MG63 (cell line): ENCODE results near the gene SPECC1. TPM values are rescaled to one million over a fixed set of nuclear protein-coding genes. Genes with fewer than 3 reads are reported as not detected.
"Not testable (repeated sequence)": the region's sequence is repeated elsewhere in the genome, so short reads cannot be mapped to it uniquely, and the experiment has no call there.

ENCODE experiments used
- DNase-seq: peaks from one replicate; pipeline ENCODE4 v3.0.0-alpha.2; 2020
- H3K27me3 ChIP-seq: fragments of 250-450 bp; sonication (Bioruptor Pico); 2 replicates; pipeline ENCODE4 v1.5.1; 2020; ENCODE audit warnings: mild to moderate bottlenecking, moderate library complexity
- H3K36me3 ChIP-seq: fragments of 250-450 bp; sonication (Bioruptor Pico); 2 replicates; pipeline ENCODE4 v1.5.1; 2020; ENCODE audit warnings: mild to moderate bottlenecking, moderate library complexity
- H3K4me3 ChIP-seq: fragments of 250-450 bp; sonication (Bioruptor Pico); 2 replicates; pipeline ENCODE4 v1.5.1; 2020; ENCODE audit warnings: mild to moderate bottlenecking, moderate library complexity
- H3K9me3 ChIP-seq: fragments of 250-450 bp; sonication (Bioruptor Pico); 2 replicates; pipeline ENCODE4 v1.5.1; 2020; ENCODE audit warnings: mild to moderate bottlenecking, moderate library complexity
- total RNA-seq: library from RNA; depleted of rRNA; stranded (reverse); fragments of >200 nt; shearing (Covaris generic); gene quantifications from 2 replicates; pipeline ENCODE4 v1.2.3, GENCODE V29; 2014; ENCODE audit warnings: low replicate concordance

The SPECC1 gene
- total RNA-seq, 1 experiment from 2014 or later: 13.7 TPM

DNA sequence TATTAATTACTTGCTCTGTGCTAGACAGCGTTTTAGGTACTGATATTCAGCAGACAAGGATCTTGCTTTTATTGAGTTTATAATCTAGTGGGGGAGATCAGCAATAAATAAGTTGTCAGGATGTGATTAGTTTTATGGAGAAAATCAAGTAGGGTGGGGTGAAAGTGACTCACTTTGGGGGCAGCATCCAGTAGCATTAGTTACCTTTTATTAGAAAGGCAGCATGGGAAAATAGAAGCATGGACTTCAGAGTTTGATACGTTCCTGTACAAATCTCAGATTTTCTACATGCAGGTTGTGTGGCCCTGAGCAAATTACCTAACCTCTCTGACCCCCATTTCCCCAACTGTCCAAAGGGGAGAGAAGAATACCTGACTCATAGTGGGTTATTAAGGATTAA is 42.5 kb downstream of the SPECC1 start:
- H3K9me3 ChIP-seq: no peaks in the 10 kb centered on the region
- no peaks in the 10 kb centered on the region for H3K27me3 ChIP-seq
- no peaks in the 10 kb centered on the region for H3K36me3 ChIP-seq
- DNase-seq: no peak
- H3K4me3 ChIP-seq: no peak overlapping the region

DNA sequence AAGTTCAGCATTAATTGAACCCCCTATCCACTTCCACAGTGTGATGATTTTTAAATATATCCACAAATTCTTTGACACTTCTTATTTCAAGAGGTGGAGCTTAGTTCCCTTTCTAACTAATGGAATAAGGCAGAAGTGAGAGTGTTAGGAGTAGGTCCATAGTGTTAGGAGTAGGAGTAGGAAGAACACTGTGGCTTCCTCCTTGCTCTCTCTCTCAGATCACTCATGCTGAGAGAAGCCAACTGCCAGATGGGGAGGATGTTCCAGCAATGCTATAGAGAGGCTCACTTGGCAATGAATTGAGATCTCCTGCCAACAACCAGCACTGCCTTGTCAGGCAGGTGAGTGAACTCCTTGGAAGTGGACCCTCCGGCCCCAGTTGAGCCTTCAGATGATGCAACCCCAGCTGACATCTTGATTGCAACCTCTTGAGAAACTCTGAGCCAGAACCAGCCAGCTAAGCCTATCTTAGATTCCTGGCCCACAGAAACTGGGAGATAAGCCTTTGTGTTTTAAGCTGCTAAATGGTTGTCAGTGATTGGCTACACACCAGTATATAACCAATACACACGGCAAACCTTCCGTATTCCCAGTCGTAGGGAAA is 44.3 kb downstream of the SPECC1 start:
- Histone ChIP-seq H3K9me3 (no peaks in the 10 kb centered on the region), H3K4me3 (no peak overlapping the region), H3K27me3 (no peaks in the 10 kb centered on the region), H3K36me3 (no peaks in the 10 kb centered on the region)
- no peak for DNase-seq

DNA sequence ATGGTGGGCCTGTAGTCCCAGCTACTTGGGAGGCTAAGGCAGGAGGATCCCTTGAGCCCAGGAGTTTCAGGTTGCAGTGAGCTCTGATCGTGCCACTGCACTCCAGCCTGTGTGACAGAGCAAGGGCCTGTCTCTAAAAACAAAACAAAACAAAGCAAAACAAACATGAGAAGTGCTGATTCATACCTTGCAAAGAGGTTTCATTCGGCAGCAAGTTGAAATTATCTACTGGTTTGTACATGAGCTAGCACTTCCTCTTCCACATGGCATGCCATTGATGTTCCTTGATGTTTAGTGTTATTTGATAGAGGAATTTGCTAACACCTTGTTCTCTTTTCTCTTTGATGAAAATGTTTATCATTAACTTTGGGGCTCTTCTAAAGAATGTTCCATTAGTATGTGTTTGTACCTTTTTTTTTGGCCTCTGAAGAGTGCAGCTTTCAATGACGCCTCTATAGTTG is 50.6 kb downstream of the SPECC1 start:
- H3K9me3 ChIP-seq: no peaks in the 10 kb centered on the region
- H3K27me3 ChIP-seq: no peaks in the 10 kb centered on the region
- DNase-seq: no peak
- no peaks in the 10 kb centered on the region for H3K36me3 ChIP-seq
- no peak overlapping the region for H3K4me3 ChIP-seq

DNA sequence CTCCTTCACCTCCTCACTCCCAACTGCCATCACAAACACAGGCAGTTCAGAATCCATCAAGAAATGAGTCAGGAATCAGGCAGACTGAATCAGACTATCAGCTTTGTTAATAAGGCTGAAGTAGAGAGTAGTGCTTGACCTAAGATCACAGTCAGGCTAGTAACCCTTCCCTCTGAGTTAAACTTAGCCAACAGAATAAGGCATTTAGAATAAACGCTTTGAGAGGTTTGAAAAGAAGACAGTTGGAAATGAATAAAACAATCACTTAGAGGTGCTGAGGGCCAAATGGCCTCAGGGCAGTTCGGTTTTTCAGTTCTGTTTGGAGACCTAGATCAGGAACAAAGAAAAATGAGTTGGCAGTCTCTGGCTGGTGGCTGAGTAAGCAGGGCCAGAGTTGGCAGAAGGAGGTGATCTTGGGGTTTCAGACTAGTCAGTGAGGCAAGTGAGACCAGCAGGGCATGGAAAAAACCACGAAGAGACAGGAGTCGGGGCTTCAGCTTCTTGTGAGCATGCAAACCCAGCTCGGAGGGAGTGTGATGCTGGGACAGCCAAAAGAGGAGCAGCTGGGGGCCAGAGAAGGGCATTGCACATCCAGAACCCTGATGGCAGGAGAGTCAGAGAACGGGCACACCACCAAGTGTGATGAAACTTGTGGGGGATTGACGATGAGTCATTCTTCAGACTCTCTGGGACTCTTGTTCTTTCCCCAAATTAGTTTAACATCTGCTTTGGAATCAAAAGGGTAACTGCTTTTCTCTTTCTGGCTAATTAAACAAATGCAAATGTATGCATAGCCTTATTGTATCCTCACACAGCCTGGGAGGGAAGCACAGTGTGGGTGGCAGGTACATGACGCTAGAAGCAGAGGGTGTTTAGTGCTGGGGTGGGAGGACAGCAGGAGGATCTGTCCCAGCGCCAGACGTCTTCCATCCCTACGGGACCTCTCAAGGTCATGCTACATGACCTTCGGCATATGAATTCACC is 54.8 kb downstream of the SPECC1 start:
- H3K27me3 ChIP-seq: no peaks in the 10 kb centered on the region
- no peak overlapping the region for H3K4me3 ChIP-seq
- no peaks in the 10 kb centered on the region for H3K36me3 ChIP-seq
- H3K9me3 ChIP-seq: no peaks in the 10 kb centered on the region
- DNase-seq: peak; percentile 93

DNA sequence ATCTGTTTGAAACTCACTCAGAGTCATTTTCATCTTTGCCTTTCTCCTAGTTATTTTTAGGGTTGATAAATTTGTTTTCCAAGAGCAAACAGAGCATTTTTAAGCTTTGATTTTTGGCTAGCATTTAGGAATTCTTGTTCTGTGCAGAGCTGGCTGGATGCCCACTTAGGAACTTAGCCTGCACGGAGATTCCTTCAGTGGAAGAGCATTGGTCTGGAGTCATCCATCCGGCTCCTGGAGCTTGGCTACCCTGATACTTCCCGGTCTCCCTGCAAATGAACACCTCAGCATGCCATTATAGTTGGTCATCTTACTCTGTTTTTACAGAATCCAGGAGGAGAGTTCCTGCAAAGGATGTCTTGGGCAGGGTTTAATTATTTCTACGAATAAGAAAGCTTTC is 57.1 kb downstream of the SPECC1 start:
- H3K9me3 ChIP-seq: no peaks in the 10 kb centered on the region
- no peaks in the 10 kb centered on the region for H3K27me3 ChIP-seq
- no peaks in the 10 kb centered on the region for H3K36me3 ChIP-seq
- H3K4me3 ChIP-seq: no peak overlapping the region
- DNase-seq: peak; percentile 85

DNA sequence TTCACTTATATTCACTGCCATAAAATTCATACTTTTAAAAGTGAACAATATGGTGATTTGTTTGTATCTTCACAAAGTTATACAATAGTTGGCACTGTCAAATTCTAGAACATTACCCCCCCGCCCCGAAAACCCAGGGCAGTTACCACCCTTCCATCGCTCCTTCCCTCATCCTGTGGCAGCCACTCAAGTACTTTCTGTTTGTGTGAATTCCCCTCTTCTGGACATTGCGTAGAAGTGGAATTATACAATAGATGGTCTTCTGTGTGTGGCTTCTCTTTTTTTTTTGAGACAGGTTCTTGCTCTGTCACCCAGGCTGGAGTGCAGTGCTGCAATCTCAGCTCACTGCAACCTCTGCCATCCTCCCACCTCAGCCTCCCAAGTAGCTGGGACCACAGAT is 58.6 kb downstream of the SPECC1 start:
- H3K9me3 ChIP-seq: no peaks in the 10 kb centered on the region
- H3K4me3 ChIP-seq: no peak overlapping the region
- no peak for DNase-seq
- H3K27me3 ChIP-seq: no peaks in the 10 kb centered on the region
- H3K36me3 ChIP-seq: no peaks in the 10 kb centered on the region

DNA sequence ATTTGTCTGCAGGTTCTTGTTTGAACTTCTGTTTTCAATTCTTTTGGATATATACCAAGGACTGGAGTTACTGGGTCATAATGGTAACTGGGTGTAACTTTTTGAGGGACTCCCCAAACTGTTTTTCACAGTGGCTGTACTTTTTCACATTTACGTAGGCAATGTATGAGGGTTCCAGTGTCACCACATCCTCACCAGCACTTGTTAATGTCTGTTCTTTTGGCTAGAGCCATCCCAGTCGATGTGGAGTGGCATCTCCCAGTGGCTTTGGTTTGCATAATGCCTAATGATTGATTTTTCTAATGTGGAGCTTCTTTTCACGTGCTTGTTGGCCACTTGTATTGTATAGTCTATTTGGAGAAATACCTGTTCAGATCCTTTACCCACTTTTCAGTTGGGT is 59.3 kb downstream of the SPECC1 start:
- Histone ChIP-seq H3K27me3 (no peaks in the 10 kb centered on the region), H3K4me3 (no peak overlapping the region), H3K9me3 (no peaks in the 10 kb centered on the region), H3K36me3 (no peaks in the 10 kb centered on the region)
- no peak for DNase-seq

DNA sequence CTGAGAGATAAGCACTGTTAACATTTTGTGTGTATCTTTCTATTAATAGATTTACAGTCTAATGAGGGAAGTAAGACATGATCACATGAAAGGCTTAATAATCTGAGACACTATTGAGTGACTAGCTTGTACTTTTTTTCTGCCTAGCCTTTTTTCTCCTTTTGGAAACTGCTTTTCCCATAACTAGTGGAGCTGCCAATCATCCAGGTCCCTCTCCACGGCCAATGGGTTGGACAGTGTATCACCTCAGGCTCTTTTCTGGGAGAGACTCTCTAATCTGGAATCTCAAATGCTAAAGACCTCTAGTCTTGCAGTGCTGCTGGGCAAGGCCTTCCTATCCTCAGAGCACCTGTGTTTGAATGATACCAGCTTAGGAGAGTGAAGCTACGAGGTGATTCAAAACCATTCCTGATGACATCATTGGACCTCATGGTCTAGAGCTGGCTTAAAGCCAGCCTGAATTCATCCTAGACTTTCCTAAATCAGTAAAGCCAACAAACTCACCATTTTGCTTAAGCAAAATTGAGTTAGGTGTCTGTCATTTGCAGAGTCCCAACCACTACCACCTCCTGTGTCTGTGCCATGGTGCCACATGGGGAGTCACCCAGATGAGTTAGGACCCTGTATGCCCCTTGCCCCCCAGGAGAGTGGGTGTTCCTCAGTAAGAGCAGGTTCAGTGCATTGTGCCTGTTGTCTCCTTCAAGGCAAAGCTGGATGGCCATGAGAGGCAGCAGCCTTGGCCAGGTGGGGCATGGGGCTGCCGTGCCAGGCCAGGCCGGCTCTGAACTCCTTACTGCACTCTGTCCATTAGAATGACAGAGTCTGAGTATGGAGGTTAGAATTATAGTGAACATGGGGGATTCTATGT is 62.9 kb downstream of the SPECC1 start:
- H3K4me3 ChIP-seq: no peak overlapping the region
- DNase-seq: no peak
- H3K27me3 ChIP-seq: no peaks in the 10 kb centered on the region
- H3K36me3 ChIP-seq: no peaks in the 10 kb centered on the region
- H3K9me3 ChIP-seq: no peaks in the 10 kb centered on the region

DNA sequence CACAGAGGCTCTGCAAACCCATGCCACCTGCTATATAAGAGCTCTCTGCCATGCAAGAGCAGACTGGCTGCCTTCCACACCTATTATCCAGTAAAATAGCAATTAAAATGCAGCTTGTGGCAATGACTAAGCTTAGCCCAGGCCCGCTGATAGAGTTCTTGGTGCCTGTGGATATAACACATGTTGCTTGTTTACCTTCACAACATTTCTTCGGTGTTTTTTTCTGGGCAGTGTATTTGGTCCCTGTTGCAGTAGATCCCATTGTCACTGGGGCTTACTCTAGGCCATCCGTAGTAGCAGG is 63.5 kb downstream of the SPECC1 start:
- H3K9me3 ChIP-seq: no peaks in the 10 kb centered on the region
- H3K27me3 ChIP-seq: no peaks in the 10 kb centered on the region
- H3K36me3 ChIP-seq: no peaks in the 10 kb centered on the region
- H3K4me3 ChIP-seq: no peak overlapping the region
- no peak for DNase-seq

DNA sequence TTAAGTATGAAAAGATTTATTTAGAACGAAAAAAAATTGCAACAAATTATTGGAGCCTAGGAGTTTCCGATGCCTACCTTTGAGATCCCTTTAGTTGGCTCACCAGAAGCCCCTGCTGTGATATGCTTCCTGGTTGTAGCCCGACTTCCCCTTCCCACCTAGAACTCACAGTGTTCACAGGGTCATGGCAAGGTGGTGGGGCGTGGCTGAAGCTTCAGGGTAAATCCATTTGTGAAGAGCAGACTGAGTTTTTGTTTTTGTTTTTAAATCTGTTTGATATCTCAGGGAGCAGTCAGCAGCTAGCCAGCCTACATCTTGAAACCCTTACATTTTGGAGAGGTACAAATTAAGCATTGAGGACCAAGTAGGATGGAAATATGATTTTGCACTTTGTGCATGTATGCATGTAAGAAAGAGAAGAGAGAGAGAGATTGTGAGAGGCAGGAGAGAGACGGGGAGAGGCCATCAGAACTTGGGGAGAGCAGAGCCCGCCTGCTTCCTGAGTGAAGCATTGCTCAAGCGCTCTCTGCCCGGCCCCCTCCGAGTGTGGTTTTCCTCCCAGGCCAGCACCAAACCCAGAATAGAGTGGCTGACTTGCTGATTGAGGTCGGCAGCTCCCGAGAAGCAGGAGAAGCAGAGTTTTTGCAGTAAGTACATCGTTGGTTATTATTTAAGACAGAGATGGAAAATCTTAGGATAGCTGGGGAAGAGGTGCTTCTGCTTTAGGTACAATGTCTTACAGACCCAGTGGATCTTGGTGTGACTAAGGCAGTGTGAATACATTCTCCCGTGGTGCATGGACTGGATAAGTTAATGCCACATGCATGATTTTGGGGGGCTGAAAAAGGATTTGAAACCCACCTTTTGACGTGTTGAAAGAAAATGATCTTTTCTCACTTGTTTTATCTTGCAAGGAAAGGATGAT is 64.2 kb downstream of the SPECC1 start:
- no peaks in the 10 kb centered on the region for H3K9me3 ChIP-seq
- H3K27me3 ChIP-seq: no peaks in the 10 kb centered on the region
- DNase-seq: no peak
- no peaks in the 10 kb centered on the region for H3K36me3 ChIP-seq
- H3K4me3 ChIP-seq: no peak overlapping the region

DNA sequence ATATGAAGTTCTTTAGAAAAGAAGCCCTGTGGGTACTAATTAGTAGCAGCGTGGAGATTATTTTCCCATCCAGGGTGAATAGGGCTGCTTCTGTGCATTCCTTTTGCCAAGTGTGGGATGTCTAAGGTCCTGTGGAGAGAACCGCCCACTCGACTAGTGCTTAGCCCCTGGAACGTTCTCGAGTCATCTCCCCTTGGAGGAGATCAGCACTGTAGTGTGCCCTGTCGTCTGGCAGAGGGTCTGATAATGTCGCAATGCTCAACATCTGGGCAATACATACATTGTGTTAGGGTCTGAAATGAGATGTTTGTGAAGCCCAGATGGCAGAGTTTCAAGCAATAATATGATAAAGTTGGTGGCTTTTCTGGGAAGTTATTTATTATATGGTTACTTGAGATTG is 64.8 kb downstream of the SPECC1 start:
- no peak overlapping the region for H3K4me3 ChIP-seq
- no peak for DNase-seq
- H3K9me3 ChIP-seq: no peaks in the 10 kb centered on the region
- no peaks in the 10 kb centered on the region for H3K27me3 ChIP-seq
- no peaks in the 10 kb centered on the region for H3K36me3 ChIP-seq

DNA sequence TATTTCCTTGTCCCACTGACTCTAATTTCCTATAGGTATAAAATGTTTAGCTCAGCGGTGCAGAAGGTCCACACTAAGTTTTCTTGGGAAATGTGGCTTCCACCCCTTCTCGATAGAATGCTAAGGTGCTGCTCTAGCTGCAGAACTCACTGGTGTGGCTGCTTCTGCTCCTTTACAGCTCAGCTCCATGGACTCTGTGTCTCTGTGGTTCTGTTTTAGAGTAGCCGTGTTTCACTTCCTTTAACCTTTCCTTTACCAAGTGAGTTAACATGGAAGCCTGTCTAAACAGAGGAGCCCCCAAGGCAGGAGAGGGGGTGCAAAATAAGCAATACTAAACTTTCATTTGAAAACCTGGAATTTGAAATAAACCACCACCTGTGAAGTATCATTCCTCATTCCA is 65.3 kb downstream of the SPECC1 start:
- no peak overlapping the region for H3K4me3 ChIP-seq
- no peaks in the 10 kb centered on the region for H3K9me3 ChIP-seq
- DNase-seq: no peak
- no peaks in the 10 kb centered on the region for H3K27me3 ChIP-seq
- H3K36me3 ChIP-seq: no peaks in the 10 kb centered on the region

DNA sequence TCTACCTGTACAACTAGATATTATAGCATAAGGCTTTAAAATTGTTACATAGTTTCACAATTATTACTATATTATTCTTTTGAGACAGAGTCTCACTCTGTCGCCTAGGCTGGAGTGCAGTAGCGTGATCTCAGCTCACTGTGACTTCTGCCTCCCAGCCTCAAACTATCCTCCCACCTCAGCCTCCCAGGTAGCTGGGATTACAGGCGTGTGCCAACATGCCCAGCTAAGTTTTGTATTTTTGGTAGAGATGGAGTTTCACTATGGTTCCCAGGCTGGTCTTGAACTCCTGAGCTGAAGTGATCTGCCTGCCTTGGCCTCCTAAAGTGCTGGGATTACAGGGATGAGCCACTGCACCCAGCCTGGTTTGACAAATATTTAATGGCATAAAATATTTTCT is 67.0 kb downstream of the SPECC1 start:
- H3K9me3 ChIP-seq, H3K27me3 ChIP-seq, H3K4me3 ChIP-seq, H3K36me3 ChIP-seq, DNase-seq: not testable (repeated sequence)

DNA sequence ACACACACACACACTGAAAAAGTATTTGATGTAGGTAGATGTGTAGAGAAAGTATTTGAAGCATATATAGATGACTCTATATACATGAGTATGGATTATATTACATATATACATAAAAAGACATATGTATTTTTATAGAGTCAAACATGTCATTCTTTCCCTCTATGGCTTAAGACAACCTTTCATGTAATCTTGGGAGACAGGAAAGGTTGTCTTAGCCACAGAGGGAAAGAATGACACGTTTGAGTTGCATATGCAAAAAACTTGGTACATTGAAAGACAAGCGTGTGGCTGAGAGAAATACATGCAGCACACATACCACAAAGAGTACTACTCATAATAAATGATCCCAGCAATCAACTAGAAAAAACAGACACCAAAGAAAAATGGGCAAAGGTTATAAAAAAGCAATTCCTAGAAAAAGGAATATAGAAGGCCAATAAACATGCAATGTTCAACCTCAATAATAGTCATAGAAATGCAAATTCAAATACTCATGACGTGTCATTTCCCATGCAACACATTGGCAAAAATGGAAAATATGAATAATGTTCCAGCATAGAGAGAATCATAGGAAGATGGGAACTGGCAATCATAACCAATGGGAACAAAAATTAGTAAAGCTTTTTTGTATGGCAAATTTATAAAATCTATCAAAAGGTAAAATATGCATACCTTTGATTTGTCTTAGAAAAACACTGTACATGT is 69.0 kb downstream of the SPECC1 start:
- Histone ChIP-seq H3K36me3 (no peaks in the 10 kb centered on the region), H3K27me3 (no peaks in the 10 kb centered on the region), H3K9me3 (no peaks in the 10 kb centered on the region), H3K4me3 (no peak overlapping the region)
- no peak for DNase-seq

DNA sequence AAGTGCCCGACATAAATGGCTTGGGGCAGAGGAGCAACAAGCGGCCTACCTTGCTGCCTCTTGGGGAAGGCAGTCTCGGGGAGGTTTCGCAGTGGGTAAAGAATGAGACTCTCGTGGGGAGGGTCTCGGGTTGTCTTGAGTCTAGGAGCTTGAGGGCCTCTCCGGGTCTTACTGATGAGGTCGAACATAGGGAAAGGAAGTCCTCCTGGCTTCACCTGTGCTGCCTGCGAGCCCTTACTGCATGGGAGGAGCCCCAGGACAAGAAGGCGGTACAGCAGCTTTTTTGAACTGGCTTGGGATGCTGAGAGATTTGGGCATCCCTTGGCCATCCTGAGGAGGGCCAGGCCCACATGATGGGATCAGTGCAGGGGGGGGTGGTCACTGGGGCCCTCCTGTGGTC is 71.4 kb downstream of the SPECC1 start:
- no peak overlapping the region for H3K4me3 ChIP-seq
- no peaks in the 10 kb centered on the region for H3K27me3 ChIP-seq
- H3K9me3 ChIP-seq: no peaks in the 10 kb centered on the region
- DNase-seq: no peak
- H3K36me3 ChIP-seq: no peaks in the 10 kb centered on the region
